GM12878 (cell line): ENCODE results near the gene NKX2-3. TPM values are rescaled to one million over a fixed set of nuclear protein-coding genes. Genes with fewer than 3 reads are reported as not detected.

Experiments
- ATAC-seq: fragments of 200-7000 bp; cut with Tn5 transposase; 3 replicates; pipeline ENCODE4 v1.9.1; 2020; ENCODE audit warnings: mild to moderate bottlenecking, moderate library complexity
- BruUV-seq: library from RNA; stranded (reverse); fragments of 400-500 nt; replicated peaks from 2 replicates; lab custom pipeline; 2021; lab: Mats Ljungman, UMichigan
- CTCF ChIA-PET: fragments of 300-600 bp; sonication (Branson Sonifier 250); formaldehyde crosslinking; extraction: SDS; loops from one replicate; lab custom pipeline; 2021; ENCODE audit warnings: inconsistent platforms; lab: Yijun Ruan, JAX
- POLR2A ChIA-PET: fragments of 350-600 bp; formaldehyde crosslinking; extraction: SDS; loops from one replicate; lab custom pipeline; 2021; ENCODE audit warnings: inconsistent platforms; lab: Charles Lee
- RAD21 ChIA-PET: fragments of 300-600 bp; sonication (Branson Sonifier 250); formaldehyde crosslinking; loops from one replicate; lab custom pipeline; 2023; ENCODE audit warnings: antibody characterized with exemption; ENCODE audit not compliant: unreplicated experiment; lab: Charles Lee
- SMC1A ChIA-PET: fragments of 300-600 bp; sonication (Branson Sonifier 250); formaldehyde crosslinking; loops from one replicate; lab custom pipeline; 2023; ENCODE audit not compliant: unreplicated experiment, uncharacterized antibody; lab: Charles Lee
- DNase-seq: peaks from one replicate; pipeline ENCODE4 v3.0.0-alpha.2; 2011; ENCODE audit warnings: low read depth, low spot score
- FAIRE-seq: peaks from 3 replicates; lab custom pipeline; 2011; peaks lifted over from hg19 to GRCh38; lab: Jason Lieb, UNC
- H2AFZ ChIP-seq: 2 replicates; pipeline ENCODE4 v1.6.0; 2011; ENCODE audit warnings: low read depth, low read length, control low read depth; ENCODE audit not compliant: control insufficient read depth
- H3K27ac ChIP-seq: 2 replicates; pipeline ENCODE4 v1.5.1; 2011; ENCODE audit warnings: control low read depth; ENCODE audit not compliant: control insufficient read depth, insufficient read depth
- H3K27me3 ChIP-seq, 2 experiments: replicated peaks in 1 of 2; 2 replicates each; pipeline versions ENCODE4 v1.6.0 to v1.6.1; 2011; ENCODE audit warnings: low read length in 1 of 2; ENCODE audit not compliant: control insufficient read depth in 2 of 2, insufficient read depth in 2 of 2
- H3K36me3 ChIP-seq, 2 experiments: 2 replicates each; pipeline ENCODE4 v1.5.1; 2011; ENCODE audit warnings: low read length in 1 of 2; ENCODE audit not compliant: control insufficient read depth in 2 of 2, insufficient read depth in 2 of 2
- H3K4me1 ChIP-seq: 2 replicates; pipeline ENCODE4 v1.6.1; 2011; ENCODE audit warnings: mild to moderate bottlenecking, low read length, moderate library complexity, mixed read lengths; ENCODE audit not compliant: control insufficient read depth, insufficient read depth
- H3K4me2 ChIP-seq: 2 replicates; pipeline ENCODE4 v1.6.0; 2011; ENCODE audit warnings: control low read depth; ENCODE audit not compliant: control insufficient read depth, insufficient read depth
- H3K4me3 ChIP-seq: fragments of 200-600 bp; sonication (generic); 2 replicates; pipeline ENCODE4 v1.5.1; 2016
- H3K79me2 ChIP-seq: 2 replicates; pipeline ENCODE4 v1.6.0; 2011; ENCODE audit warnings: low read length; ENCODE audit not compliant: control insufficient read depth, insufficient read depth
- H3K9ac ChIP-seq: 2 replicates; pipeline ENCODE4 v1.8.0; 2011; ENCODE audit warnings: low read length, control low read depth, mixed read lengths; ENCODE audit not compliant: control insufficient read depth, insufficient read depth
- H3K9me3 ChIP-seq: replicated peaks from 3 replicates; pipeline ENCODE4 v1.5.1; 2011; ENCODE audit warnings: mild to moderate bottlenecking, low read length; ENCODE audit not compliant: control insufficient read depth, insufficient read depth
- H4K20me1 ChIP-seq: 2 replicates; pipeline ENCODE4 v1.6.0; 2011; ENCODE audit not compliant: control insufficient read depth, insufficient read depth
- CBX3 ChIP-seq: fragments of 200-600 bp; sonication (generic); IDR thresholded peaks from 2 replicates; pipeline ENCODE4 v1.6.1; 2016; ENCODE audit warnings: low read depth, borderline replicate concordance
- CBX5 ChIP-seq: sonication (generic); IDR thresholded peaks from 2 replicates; pipeline ENCODE4 v1.6.1; 2016; ENCODE audit warnings: low read depth, moderate library complexity, mild to moderate bottlenecking, inconsistent platforms
- CHD4 ChIP-seq: fragments of 200-600 bp; sonication (generic); IDR thresholded peaks from 2 replicates; pipeline ENCODE4 v1.6.1; 2016; ENCODE audit warnings: mild to moderate bottlenecking
- EGR1 ChIP-seq, 2 experiments: IDR thresholded peaks; 1 replicate in 1 of 2; 2 replicates in 1 of 2; pipeline ENCODE4 v1.6.1; 2011 to 2012; ENCODE audit warnings: low read depth in 2 of 2, low read length in 2 of 2, borderline replicate concordance in 1 of 2, mild to moderate bottlenecking in 1 of 2, moderate library complexity in 1 of 2
- JUNB ChIP-seq: IDR thresholded peaks from 2 replicates; pipeline ENCODE4 v1.6.1; 2016; ENCODE audit warnings: antibody characterized with exemption, mild to moderate bottlenecking
- MYC ChIP-seq: IDR thresholded peaks from 2 replicates; pipeline ENCODE4 v1.6.1; 2011; ENCODE audit warnings: mild to moderate bottlenecking, low read length, moderate library complexity, inconsistent platforms; ENCODE audit not compliant: insufficient read depth, insufficient replicate concordance, insufficient read length, severe bottlenecking
- POLR2A ChIP-seq: IDR thresholded peaks from 2 replicates; pipeline ENCODE4 v1.6.1; 2011; ENCODE audit warnings: low read depth, mild to moderate bottlenecking, low read length
- RAD51 ChIP-seq: fragments of 450-650 bp; IDR thresholded peaks from 2 replicates; pipeline ENCODE4 v1.6.1; 2016; ENCODE audit warnings: moderate library complexity, mild to moderate bottlenecking, inconsistent platforms
- SUZ12 ChIP-seq: fragments of 200-600 bp; sonication (generic); IDR thresholded peaks from one replicate; pipeline ENCODE4 v1.6.1; 2018; ENCODE audit warnings: antibody characterized with exemption, mild to moderate bottlenecking; ENCODE audit not compliant: unreplicated experiment
- TBL1XR1 ChIP-seq: IDR thresholded peaks from 2 replicates; pipeline ENCODE4 v1.6.1; 2012; ENCODE audit warnings: low read depth, low read length, improper control_type of control experiment
- TCF12 ChIP-seq: IDR thresholded peaks from 2 replicates; pipeline ENCODE4 v1.6.1; 2011; ENCODE audit warnings: low read depth, mild to moderate bottlenecking, low read length
- ZNF24 ChIP-seq: fragments of 450-650 bp; IDR thresholded peaks from 2 replicates; pipeline ENCODE4 v1.6.1; 2017; ENCODE audit warnings: antibody characterized with exemption, mild to moderate bottlenecking
- ZZZ3 ChIP-seq: IDR thresholded peaks from 2 replicates; pipeline ENCODE4 v1.6.1; 2011; ENCODE audit warnings: low read depth; ENCODE audit not compliant: control insufficient read depth, insufficient read length
- WGBS: methylation state at CpG from one replicate; pipeline ENCODE4 v1.1.6; 2016; ENCODE audit warnings: low lambda C conversion rate; ENCODE audit not compliant: insufficient replicate concordance, insufficient coverage; ENCODE audit errors: missing lambda C conversion rate; 5-methylcytosine and 5-hydroxymethylcytosine counted together
- in situ Hi-C: fragments of 300-500 bp; cut with MboI; formaldehyde crosslinking; loops from 9 replicates; pipeline ENCODE4 v1.14.3; 2018; ENCODE audit warnings: mixed read lengths
- intact Hi-C: fragments of 100-400 bp; cut with micrococcal nuclease; formaldehyde crosslinking; loops from one replicate; pipeline ENCODE4 v1.14.2; 2022; ENCODE audit not compliant: unreplicated experiment
- polyA plus RNA-seq, 11 experiments: library from polyadenylated mRNA; depleted of rRNA in 4 of 11; unstranded in 6 of 11; stranded (reverse) in 5 of 11; fragments of >200 nt; fragmentation: Nextera tagmentation in 4 of 11; fragmentation: Illumina TruSeq in 1 of 11; extraction: Ambion mirVana in 4 of 11; extraction: Trizol in 1 of 11; gene quantifications; 1 replicate in 1 of 11; 2 replicates in 10 of 11; pipeline versions ENCODE4 v1.2.1 to v1.2.3, GENCODE V29; 2011 to 2016; ENCODE audit warnings: inconsistent platforms in 2 of 11, missing spikeins in 2 of 11, low read depth in 1 of 11
- total RNA-seq, 4 experiments: library from RNA; depleted of rRNA in 3 of 4; stranded (reverse); fragments of >200 nt in 3 of 4; fragmentation: Illumina TruSeq in 1 of 4; extraction: Trizol in 1 of 4; gene quantifications; 2 replicates each; pipeline versions ENCODE4 v1.2.1 to v1.2.3, GENCODE V29; 2013 to 2021
- TF ChIP-seq, protein P1 (sequence below): fragments of 450-650 bp; IDR thresholded peaks from 2 replicates; pipeline ENCODE4 v1.6.1; 2017; ENCODE audit warnings: mild to moderate bottlenecking, low read depth, inconsistent platforms; ENCODE audit not compliant: poor library complexity, severe bottlenecking
- TF ChIP-seq, protein P2 (sequence below): fragments of 450-650 bp; IDR thresholded peaks from 2 replicates; pipeline ENCODE4 v1.6.1; 2016; ENCODE audit warnings: mild to moderate bottlenecking
- TF ChIP-seq, protein P3 (sequence below): fragments of 450-650 bp; formaldehyde crosslinking; IDR thresholded peaks from 2 replicates; pipeline ENCODE4 v1.5.0; 2022; ENCODE audit warnings: mild to moderate bottlenecking, missing genetic modification characterization
- TF ChIP-seq, protein P4 (sequence below): IDR thresholded peaks from 2 replicates; pipeline ENCODE4 v1.6.1; 2012; ENCODE audit warnings: low read depth, low read length, improper control_type of control experiment

The NKX2-3 gene
- total and polyA plus RNA-seq, 10 of the 15 experiments (the other 5 are each of a cell fraction or from before 2014, with no cell fraction given), result not detected

DNA sequence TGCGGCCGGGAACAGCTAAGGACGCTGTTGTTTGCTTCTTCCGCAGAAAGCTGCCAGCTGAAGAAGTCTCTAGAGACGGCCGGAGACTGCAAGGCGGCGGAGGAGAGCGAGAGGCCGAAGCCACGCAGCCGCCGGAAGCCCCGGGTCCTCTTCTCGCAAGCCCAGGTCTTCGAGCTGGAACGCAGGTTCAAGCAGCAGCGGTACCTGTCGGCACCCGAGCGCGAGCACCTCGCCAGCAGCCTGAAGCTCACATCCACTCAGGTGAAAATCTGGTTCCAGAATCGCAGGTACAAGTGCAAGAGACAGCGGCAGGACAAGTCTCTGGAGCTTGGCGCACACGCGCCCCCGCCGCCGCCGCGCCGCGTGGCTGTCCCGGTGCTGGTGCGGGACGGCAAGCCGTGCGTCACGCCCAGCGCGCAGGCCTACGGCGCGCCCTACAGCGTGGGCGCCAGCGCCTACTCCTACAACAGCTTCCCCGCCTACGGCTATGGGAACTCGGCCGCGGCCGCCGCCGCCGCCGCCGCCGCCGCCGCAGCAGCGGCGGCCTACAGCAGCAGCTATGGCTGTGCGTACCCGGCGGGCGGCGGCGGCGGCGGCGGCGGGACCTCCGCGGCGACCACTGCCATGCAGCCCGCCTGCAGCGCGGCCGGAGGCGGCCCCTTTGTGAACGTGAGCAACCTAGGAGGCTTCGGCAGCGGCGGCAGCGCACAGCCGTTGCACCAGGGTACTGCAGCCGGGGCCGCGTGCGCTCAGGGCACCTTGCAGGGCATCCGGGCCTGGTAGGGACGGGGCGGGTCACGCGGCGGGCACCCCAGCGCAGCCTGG lies 2.4 kb downstream of the NKX2-3 start:
- ChIA-PET CTCF (no interaction called here), POLR2A (no interaction called here), RAD21 (no interaction called here), SMC1A (no interaction called here)
- no peak for TF ChIP-seq RAD51
- 0 out of 3 replicates have a peak, but pooled peaks of 1 of the 2 experiments have one; percentile 8 for TF ChIP-seq EGR1 (IDR thresholded peaks at IDR 0.05; ENCODE audit: borderline replicate concordance in 1 of 2, low read depth in 2 of 2, low read length in 2 of 2)
- no peak for TF ChIP-seq TCF12
- TF ChIP-seq MYC, result no peak
- TF ChIP-seq, protein P1, sequence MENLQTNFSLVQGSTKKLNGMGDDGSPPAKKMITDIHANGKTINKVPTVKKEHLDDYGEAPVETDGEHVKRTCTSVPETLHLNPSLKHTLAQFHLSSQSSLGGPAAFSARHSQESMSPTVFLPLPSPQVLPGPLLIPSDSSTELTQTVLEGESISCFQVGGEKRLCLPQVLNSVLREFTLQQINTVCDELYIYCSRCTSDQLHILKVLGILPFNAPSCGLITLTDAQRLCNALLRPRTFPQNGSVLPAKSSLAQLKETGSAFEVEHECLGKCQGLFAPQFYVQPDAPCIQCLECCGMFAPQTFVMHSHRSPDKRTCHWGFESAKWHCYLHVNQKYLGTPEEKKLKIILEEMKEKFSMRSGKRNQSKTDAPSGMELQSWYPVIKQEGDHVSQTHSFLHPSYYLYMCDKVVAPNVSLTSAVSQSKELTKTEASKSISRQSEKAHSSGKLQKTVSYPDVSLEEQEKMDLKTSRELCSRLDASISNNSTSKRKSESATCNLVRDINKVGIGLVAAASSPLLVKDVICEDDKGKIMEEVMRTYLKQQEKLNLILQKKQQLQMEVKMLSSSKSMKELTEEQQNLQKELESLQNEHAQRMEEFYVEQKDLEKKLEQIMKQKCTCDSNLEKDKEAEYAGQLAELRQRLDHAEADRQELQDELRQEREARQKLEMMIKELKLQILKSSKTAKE, result no peak
- TF ChIP-seq CBX5, result no peak
- no peak for TF ChIP-seq ZNF24
- no peak for TF ChIP-seq ZZZ3
- peak; percentile 77 for TF ChIP-seq SUZ12
- no peak for TF ChIP-seq CHD4
- no peak for TF ChIP-seq JUNB
- TF ChIP-seq TBL1XR1, result no peak
- TF ChIP-seq, protein P2, sequence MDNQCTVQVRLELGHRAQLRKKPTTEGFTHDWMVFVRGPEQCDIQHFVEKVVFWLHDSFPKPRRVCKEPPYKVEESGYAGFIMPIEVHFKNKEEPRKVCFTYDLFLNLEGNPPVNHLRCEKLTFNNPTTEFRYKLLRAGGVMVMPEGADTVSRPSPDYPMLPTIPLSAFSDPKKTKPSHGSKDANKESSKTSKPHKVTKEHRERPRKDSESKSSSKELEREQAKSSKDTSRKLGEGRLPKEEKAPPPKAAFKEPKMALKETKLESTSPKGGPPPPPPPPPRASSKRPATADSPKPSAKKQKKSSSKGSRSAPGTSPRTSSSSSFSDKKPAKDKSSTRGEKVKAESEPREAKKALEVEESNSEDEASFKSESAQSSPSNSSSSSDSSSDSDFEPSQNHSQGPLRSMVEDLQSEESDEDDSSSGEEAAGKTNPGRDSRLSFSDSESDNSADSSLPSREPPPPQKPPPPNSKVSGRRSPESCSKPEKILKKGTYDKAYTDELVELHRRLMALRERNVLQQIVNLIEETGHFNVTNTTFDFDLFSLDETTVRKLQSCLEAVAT, result no peak
- TF ChIP-seq, protein P3, sequence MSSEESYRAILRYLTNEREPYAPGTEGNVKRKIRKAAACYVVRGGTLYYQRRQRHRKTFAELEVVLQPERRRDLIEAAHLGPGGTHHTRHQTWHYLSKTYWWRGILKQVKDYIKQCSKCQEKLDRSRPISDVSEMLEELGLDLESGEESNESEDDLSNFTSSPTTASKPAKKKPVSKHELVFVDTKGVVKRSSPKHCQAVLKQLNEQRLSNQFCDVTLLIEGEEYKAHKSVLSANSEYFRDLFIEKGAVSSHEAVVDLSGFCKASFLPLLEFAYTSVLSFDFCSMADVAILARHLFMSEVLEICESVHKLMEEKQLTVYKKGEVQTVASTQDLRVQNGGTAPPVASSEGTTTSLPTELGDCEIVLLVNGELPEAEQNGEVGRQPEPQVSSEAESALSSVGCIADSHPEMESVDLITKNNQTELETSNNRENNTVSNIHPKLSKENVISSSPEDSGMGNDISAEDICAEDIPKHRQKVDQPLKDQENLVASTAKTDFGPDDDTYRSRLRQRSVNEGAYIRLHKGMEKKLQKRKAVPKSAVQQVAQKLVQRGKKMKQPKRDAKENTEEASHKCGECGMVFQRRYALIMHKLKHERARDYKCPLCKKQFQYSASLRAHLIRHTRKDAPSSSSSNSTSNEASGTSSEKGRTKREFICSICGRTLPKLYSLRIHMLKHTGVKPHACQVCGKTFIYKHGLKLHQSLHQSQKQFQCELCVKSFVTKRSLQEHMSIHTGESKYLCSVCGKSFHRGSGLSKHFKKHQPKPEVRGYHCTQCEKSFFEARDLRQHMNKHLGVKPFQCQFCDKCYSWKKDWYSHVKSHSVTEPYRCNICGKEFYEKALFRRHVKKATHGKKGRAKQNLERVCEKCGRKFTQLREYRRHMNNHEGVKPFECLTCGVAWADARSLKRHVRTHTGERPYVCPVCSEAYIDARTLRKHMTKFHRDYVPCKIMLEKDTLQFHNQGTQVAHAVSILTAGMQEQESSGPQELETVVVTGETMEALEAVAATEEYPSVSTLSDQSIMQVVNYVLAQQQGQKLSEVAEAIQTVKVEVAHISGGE, result no peak
- TF ChIP-seq POLR2A, result no peak
- TF ChIP-seq, protein P4, sequence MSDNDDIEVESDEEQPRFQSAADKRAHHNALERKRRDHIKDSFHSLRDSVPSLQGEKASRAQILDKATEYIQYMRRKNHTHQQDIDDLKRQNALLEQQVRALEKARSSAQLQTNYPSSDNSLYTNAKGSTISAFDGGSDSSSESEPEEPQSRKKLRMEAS, result no peak
- no peak for TF ChIP-seq CBX3
- H3K27me3 ChIP-seq, result peaks cover 33 to 38% of the 10 kb centered on the region in 2 experiments
- ATAC-seq, result peak; percentile 24; the same call in 2 of the 3 replicates
- no peak overlapping the region for H2AFZ ChIP-seq
- no peak for FAIRE-seq
- no peaks in the 10 kb centered on the region; the same call in 1 of the 2 replicates for H3K4me1 ChIP-seq
- peaks cover 3% of the 10 kb centered on the region; the same call in 2 of the 3 replicates for H3K9me3 ChIP-seq
- H4K20me1 ChIP-seq, result no peaks in the 10 kb centered on the region
- no TSS peak for BruUV-seq
- H3K4me2 ChIP-seq, result peak overlapping the region; percentile 50
- H3K36me3 ChIP-seq, result no peaks in the 10 kb centered on the region
- no peak overlapping the region for H3K9ac ChIP-seq
- intact Hi-C loops, result no loop called here
- no peaks in the 10 kb centered on the region for H3K79me2 ChIP-seq
- H3K4me3 ChIP-seq, result no peak overlapping the region
- in situ Hi-C loops, result no loop called here
- no peak for DNase-seq
- no peak overlapping the region for H3K27ac ChIP-seq
- 10% methylated on average over 64 of the region's 100 CpGs for WGBS
